Subcutaneous adipose tissue (tissue), 4 donors: ENCODE measurements around the gene RANBP3L. TPM values are rescaled to one million over a fixed set of nuclear protein-coding genes. Genes with fewer than 3 reads are reported as not detected.

ENCODE experiments used
- total RNA-seq, 4 donors: library from RNA; depleted of rRNA; stranded (reverse); fragments of >200 nt; gene quantifications; one replicate each; pipeline ENCODE4 v1.1.0, GENCODE V29; 2016
- TF ChIP-seq, protein P1 (sequence below): fragments of 450-650 bp; IDR thresholded peaks from one replicate; pipeline ENCODE4 v1.5.1; 2016; ENCODE audit warnings: low read depth, mild to moderate bottlenecking, control low read depth, antibody characterized with exemption, moderate library complexity

The RANBP3L gene
- total RNA-seq, 4 donors from 2014 or later, result 4.2 to 17.4 (median 6.9) TPM

DNA sequence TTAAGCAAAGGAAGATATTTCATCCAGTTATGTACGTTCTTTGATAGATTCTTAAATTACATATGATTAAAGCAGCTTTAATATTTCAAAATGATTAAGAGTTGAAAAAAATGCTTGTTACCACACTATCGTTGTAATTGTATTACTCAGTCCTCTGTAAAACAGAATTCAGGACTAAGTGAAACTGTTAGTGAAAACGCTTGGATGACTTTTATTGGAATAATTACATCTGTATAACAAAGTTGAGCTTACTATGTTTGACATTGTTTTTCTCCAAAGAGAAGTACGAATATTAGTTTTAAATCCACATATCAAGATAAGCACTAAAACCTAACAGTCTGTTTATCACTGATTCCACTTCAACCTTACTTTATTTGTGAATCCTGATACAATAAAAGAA lies 51.3 kb downstream of the RANBP3L start:
- TF ChIP-seq, protein P1, sequence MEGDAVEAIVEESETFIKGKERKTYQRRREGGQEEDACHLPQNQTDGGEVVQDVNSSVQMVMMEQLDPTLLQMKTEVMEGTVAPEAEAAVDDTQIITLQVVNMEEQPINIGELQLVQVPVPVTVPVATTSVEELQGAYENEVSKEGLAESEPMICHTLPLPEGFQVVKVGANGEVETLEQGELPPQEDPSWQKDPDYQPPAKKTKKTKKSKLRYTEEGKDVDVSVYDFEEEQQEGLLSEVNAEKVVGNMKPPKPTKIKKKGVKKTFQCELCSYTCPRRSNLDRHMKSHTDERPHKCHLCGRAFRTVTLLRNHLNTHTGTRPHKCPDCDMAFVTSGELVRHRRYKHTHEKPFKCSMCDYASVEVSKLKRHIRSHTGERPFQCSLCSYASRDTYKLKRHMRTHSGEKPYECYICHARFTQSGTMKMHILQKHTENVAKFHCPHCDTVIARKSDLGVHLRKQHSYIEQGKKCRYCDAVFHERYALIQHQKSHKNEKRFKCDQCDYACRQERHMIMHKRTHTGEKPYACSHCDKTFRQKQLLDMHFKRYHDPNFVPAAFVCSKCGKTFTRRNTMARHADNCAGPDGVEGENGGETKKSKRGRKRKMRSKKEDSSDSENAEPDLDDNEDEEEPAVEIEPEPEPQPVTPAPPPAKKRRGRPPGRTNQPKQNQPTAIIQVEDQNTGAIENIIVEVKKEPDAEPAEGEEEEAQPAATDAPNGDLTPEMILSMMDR, result no peak

DNA sequence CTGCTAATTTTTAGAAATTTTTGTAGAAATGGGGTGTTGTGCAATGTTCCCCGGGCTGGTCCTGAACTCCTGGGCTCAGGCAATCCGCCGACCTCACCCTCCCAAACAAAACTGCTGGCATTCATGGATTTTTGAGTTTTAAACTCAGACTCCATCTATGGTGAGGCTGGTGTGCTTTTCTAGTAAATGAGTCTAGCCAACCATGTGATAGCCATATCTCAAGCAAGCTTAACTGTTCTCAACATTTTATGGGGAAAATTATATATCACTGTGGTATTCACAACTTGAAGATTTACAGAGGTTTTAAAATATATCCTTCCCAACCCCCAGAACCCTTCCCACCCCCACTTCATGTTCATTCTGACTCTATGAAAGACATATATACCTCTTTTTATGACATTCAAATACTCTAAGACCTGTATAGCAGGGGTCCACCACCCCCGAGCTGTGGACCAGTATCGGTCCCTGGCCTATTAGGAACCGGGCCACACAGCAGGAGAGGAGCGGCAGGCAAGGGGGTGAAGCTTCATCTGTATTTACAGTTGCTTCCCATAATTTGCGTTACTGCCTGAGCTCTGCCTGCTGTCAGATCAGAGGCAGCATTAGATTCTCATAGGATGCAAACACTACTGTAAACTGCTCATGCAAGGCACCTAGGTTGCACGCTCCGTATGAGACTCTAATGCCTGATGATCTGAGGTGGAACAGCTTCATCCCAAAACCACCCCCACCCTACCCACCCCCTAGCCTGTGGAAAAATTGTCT lies 55.5 kb downstream of the RANBP3L start:
- TF ChIP-seq, protein P1, result no peak

- TF ChIP-seq, protein P1, result no peak
Measured at GRCh38 chr5:36244076-36244475, 57.6 kb downstream of the RANBP3L start.

GRCh38 chr5:36243653-36244052 lies 58.0 kb downstream of the RANBP3L start:
- TF ChIP-seq, protein P1, result no peak

DNA sequence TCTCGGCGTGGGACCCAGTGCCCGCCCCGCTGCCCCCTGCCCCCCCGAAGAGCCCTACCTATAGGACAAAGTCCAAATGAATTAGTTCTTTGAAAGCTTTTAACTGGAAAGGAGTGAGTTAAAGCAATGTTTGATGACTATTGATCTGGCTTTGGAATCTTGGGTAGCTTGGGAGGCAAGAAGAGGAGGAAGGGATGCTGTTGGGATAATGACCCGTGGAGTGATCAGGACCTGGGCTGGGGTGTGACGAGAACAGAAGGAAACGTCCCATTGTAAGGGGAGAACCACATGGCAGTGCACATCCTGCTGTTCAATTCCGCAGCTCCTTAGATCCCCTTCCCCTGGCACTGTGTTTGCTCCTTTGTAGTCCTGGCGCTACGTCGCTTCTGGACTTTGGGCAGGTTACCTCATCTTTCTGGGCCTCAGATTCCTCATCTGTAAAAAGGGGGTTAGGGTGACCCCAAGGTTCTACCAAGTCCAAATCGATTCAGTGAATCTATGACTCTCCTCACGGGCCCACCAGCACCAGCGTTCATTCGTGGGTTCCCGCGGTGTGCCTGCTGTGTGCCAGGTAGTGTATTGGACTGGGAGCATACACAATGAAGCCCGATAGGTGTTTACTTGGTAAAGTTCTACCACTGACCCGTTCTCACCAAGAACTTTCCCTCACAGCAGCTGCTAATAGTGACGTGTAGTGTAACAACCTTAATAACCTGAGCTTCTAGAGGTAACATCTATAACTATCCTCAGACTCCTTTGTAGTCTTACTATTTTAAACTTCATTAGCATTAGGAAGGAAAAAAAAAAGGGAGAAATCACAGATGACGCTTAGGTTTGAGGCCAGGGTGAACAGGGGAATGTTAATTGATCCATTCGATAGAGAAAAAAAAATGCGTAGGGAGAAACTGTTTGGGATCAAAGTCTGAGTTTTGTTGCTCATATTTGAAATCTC lies 58.9 kb downstream of the RANBP3L start:
- TF ChIP-seq, protein P1, result no peak

GRCh38 chr5:36241631-36242533 lies 59.8 kb downstream of the RANBP3L start, which contains the start of gene NADK2:
TSS of gene NADK2 (minus strand) at chr5:36241925. CDS start at chr5:36241798, 127 bp downstream.
- TF ChIP-seq, protein P1, result no peak
